Astrocyte of the hippocampus (primary cell): ENCODE data around the gene PARD3.
"Not testable (repeated sequence)": the region's sequence is repeated elsewhere in the genome, so short reads cannot be mapped to it uniquely, and the experiment has no call there.

Experiments used
- DNase-seq: peaks from one replicate; pipeline ENCODE4 v3.0.0; 2011; ENCODE audit warnings: low read depth, low spot score

Gene PARD3

DNA sequence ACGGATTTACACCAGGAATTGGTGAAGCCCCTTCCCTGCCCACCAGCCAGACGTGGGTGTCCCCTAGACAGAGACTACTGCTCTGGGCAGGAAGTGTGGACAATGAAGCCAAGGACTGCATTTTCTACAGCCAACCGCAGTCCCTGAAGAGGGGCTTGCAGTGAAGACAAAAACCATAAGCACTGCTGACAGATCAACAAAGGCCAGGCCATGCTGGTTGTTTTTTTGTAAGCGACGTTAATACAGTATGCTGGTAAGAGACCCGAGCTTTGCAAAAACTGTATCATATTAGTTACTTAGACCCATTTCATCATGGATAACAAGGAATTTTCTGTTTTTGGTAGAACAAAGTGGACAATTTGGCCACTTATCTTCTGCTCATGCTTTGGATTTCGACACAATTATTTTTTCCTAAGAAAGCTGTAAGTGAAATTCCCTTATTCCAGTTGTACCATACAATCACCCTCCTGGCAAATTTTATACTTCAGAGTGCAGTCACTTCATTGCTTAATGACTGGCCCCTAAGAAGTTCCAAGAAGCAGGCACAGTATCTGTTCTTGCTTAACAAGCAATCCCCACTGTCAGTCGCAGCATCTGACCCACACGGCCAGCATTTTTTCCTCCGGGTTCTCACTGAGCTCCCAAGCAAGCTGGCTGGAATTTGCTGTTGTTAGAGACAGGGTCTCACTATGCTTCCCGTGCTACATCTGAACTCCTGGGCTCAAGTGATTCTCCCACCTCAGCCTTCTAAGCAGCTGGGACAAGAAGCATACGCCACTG lies 163.5 kb downstream of the PARD3 start:
- DNase-seq: no peak

GRCh38 chr10:34650156-34650555 lies 164.9 kb downstream of the PARD3 start:
- peak; percentile 26 for DNase-seq

DNA sequence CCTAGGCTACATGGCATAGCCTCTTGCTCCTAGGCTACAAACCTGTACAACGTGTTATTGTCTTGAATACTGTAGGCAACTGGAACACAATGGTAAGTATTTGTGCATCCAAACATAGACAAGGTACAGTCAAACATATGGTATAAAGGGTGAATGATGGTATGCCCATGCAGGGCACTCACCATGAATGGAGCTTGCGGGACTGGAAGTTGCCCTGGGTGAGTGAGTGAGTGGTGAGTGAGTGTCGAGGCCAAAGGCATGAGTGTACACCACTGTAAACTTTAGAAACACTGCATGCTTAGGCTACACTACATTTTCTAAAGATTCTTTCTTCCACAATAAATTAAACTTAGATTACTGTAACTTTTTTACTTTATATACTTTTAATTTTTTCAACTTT lies 165.7 kb downstream of the PARD3 start:
- DNase-seq: no peak

- no peak for DNase-seq
Observed at GRCh38 chr10:34648919-34649318, 166.2 kb downstream of the PARD3 start.

DNA sequence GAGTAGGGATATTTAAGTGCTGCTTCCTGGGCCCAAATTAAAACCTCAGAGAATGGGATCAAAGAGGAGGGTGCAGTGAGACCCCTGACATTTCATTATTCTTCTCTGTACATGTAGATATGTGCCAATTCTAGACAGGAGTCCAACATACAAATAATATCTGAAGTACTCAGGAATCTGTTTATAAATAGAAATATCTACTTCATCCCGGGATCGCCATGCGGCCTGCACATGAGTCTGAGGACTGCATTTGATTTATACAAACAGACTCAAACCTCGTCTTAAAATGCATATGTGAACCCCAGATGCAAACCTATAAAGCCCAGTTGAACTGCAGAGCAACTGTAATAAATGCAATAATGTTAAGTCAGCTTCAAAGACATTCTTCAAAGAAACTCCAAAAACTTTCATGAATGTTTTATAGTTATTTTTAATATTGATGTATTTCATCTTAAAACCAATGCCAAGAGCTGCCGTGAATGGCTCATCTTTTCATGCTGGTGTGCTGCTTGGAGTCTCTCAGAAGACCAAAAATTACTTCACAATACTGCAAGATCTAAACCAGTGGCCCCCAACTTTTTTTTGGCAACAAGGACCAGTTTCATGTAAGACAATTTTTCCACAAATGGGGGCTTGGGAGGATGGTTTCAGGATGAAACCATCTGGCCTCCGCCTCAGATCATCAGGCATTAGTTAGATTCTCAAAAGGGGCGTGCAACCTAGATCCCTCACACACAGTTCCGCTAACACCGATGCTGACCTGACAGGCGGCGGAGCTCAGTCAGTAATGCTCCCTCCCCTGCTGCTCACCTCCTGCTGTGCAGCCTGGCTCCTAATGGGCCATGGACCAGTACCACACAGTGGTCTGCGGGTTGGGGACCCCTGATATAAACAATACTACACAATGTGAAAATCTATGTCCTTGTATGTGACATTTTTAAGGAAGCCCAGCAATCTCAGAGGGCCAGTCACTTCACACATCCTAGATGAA lies 166.9 kb downstream of the PARD3 start:
- DNase-seq: no peak

- no peak for DNase-seq
Observed at GRCh38 chr10:34647160-34647559, 167.9 kb downstream of the PARD3 start.

GRCh38 chr10:34646331-34646730 lies 168.8 kb downstream of the PARD3 start:
- DNase-seq: no peak

GRCh38 chr10:34644815-34645214 lies 170.3 kb downstream of the PARD3 start:
- not testable (repeated sequence) for DNase-seq

- DNase-seq: no peak
Observed at GRCh38 chr10:34644224-34644623, 170.9 kb downstream of the PARD3 start.

- DNase-seq: no peak
Observed at GRCh38 chr10:34643620-34644019, 171.5 kb downstream of the PARD3 start.

DNA sequence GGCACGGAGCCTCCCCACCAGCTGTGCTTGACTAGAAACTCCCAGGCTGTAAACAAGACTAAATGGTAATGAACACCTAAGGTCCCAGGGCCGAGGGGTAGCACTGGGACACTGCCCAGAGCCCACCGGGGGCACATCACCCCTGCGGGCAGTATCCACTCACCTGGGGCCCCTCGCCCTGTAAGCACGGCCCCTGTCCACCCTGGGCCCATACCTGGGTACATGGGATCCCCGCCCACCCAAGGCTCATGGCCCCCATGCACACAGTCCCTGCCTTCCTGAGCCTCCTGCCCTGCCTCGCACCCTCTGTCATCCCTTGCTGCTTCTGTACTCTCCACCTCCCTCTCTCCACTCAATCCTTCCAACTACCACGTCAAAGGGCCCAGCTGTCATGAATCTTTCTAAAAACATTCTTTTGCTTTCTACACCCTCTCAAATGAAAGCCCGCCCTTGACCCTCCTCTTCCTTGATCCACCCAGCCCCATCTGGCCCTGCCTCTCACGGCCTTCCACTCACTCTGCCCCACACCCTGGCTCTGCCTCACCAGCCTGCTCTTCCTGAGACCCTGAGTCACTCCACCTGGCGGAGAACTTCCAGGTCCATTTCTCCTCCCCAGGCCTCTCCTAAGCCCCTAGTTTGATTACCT lies 173.1 kb downstream of the PARD3 start:
- DNase-seq: no peak

GRCh38 chr10:34641147-34641912 lies 173.8 kb downstream of the PARD3 start:
- no peak for DNase-seq

- DNase-seq: peak; percentile 90
Observed at GRCh38 chr10:34638406-34639054, 176.6 kb downstream of the PARD3 start.

DNA sequence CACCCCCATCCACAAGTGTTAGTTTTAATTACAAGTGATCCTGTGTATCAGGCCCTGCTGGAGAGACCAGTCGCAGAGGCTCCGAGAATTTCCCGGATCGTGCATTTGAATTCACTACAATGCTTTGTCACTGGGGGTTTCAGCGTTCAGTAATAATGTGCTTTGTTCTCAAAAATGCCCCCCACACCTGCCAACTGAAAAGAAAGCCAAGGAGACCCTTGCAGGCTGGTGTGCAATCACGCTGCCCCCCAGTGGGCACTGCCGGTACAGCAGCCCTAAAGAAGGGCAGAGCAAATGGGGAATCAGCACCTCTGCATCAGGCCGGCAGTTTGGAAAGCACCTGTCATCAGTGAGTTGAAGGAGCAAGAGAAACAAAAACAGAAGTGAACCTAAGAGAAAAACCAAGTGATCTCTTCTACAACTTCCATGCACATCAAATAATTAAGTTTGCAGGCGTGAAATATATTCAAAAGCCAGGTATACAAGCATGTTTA lies 177.6 kb downstream of the PARD3 start:
- peak; percentile 83 for DNase-seq

GRCh38 chr10:34635111-34635510 lies 180.0 kb downstream of the PARD3 start:
- DNase-seq: no peak

GRCh38 chr10:34633374-34633773 lies 181.7 kb downstream of the PARD3 start:
- DNase-seq: no peak

- DNase-seq: no peak
Observed at GRCh38 chr10:34629084-34629483, 186.0 kb downstream of the PARD3 start.

DNA sequence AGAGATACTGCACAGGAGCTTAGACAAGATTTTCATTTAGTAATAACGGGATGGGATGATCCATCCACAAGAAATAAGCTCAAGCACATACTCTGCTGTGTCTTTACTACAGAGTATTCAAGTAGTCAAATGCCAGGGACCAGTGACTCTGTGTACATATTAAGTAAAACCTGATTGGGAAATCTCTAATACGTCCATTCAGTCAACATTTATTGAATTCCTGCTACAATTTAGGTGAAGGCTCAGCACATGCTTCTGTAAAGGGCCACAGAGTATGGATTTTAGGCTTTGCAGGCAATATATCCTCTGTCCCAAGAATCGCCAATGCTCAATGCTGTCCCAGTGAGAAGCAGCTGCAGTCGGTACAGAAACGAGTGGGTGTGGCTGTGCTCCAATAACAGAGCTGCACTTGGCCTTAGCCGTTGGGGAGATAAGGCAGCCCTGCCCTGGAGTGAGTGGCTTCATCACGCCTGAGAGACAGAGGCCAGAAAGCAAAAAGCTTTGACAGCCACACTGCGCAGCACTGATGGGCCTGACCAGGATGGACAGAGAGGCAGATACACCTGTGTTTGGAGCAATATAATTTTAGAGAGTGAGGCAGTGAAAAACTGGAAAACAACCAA lies 186.8 kb downstream of the PARD3 start:
- no peak for DNase-seq

DNA sequence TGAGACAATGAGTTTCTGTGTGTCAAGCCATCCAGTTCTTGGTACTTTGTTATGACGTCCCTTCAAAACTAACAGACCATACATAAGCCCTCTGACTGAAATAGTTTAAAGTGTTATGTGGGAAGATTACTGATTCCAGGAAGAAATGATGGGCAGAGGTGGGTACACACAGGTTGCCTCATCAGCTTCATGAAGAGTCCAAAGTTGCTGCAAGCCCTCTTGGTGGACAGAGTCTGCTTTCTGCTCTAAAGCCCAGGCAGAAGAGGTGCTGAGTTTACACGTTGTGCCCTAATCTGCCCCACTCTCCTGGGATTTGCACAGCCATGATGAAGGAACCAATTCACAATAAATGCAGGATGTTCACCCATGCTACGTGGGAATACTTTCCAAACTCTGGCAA lies 187.4 kb downstream of the PARD3 start:
- no peak for DNase-seq

DNA sequence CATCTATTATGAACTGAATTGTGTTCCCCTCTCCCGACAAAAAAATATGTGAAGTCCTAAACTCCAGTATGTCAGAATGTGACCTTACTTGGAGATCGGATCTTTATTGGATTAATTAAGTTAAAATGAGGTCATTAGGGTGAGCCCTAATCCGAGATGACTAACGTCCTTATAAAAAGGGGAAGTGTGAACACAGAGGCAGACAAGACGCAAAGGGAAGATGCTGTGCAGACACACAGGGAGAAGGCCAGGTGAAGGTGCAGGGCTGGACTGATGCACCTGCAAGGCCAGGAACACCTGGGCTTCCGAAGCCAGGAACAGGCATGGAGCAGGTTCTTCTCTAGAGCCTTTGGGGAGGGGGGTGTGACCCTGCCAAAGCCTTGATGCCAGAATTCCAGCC lies 187.8 kb downstream of the PARD3 start:
- no peak for DNase-seq
